ENCODE data around the gene C2CD3. TPM values are rescaled to one million over a fixed set of nuclear protein-coding genes. Genes with fewer than 3 reads are reported as not detected.
"Not testable (repeated sequence)": the region's sequence is repeated elsewhere in the genome, so short reads cannot be mapped to it uniquely, and the experiment has no call there.

The C2CD3 gene
- total RNA-seq, 2 donors from 2014 or later = 12.2 to 31.6 TPM

GRCh38 chr11:74084796-74085541, 85.8 kb downstream of the C2CD3 start:
- Histone ChIP-seq H3K27me3 (no peaks in the 10 kb centered on the region), H3K36me3 (replicated peaks in 1 of 2; ENCODE audit: insufficient read depth in 1 of 2, low read depth in 2 of 2) (peaks cover 0 to 4% of the 10 kb centered on the region in 2 donors), H3K4me3 (no peak overlapping the region), H3K27ac (no peak overlapping the region), H3K9me3 (no peaks in the 10 kb centered on the region), H3K4me1 (no peaks in the 10 kb centered on the region)
- ATAC-seq = no peak
- TF ChIP-seq CTCF (IDR thresholded peaks at IDR 0.05) (no peak), POLR2A (IDR thresholded peaks at IDR 0.05) (no peak)
- WGBS, 2 donors = 88 to 89% methylated on average over 2 of the region's 2 CpGs
- intact Hi-C loops (cut with DNase I) = no loop called here
- no peak for DNase-seq

- DNase-seq; H3K27ac ChIP-seq; H3K4me1 ChIP-seq; H3K4me3 ChIP-seq; intact Hi-C loops (cut with DNase I); H3K9me3 ChIP-seq; H3K36me3 ChIP-seq (replicated peaks in 1 of 2; ENCODE audit: insufficient read depth in 1 of 2, low read depth in 2 of 2); H3K27me3 ChIP-seq; ATAC-seq: not testable (repeated sequence)
- 98 to 99% methylated on average over 4 of the region's 4 CpGs for WGBS, 2 donors
These were observed 86.9 kb downstream of the C2CD3 start for GRCh38 chr11:74083927-74084326.

GRCh38 chr11:74081428-74081827, 89.4 kb downstream of the C2CD3 start:
- TF ChIP-seq CTCF (IDR thresholded peaks at IDR 0.05) (no peak), POLR2A (IDR thresholded peaks at IDR 0.05) (no peak)

GRCh38 chr11:74077193-74077592, 93.6 kb downstream of the C2CD3 start:
- intact Hi-C loops (cut with DNase I) = no loop called here
- Histone ChIP-seq H3K4me3 (no peak overlapping the region), H3K27ac (no peak overlapping the region), H3K4me1 (no peaks in the 10 kb centered on the region), H3K36me3 (replicated peaks in 1 of 2; ENCODE audit: insufficient read depth in 1 of 2, low read depth in 2 of 2) (peaks cover 0 to 2% of the 10 kb centered on the region in 2 donors), H3K27me3 (no peaks in the 10 kb centered on the region), H3K9me3 (no peaks in the 10 kb centered on the region)
- ATAC-seq = no peak
- WGBS, 2 donors = 80 to 86% methylated on average over 3 of the region's 3 CpGs
- DNase-seq = no peak
- TF ChIP-seq CTCF (IDR thresholded peaks at IDR 0.05) = no peak

More at GRCh38 chr11:74081428-74081827, 89.4 kb downstream of the C2CD3 start:
- H3K9me3 ChIP-seq = no peaks in the 10 kb centered on the region
- no peaks in the 10 kb centered on the region for H3K4me1 ChIP-seq
- H3K27me3 ChIP-seq = no peaks in the 10 kb centered on the region
- intact Hi-C loops (cut with DNase I) = no loop called here
- no peak overlapping the region for H3K4me3 ChIP-seq
- H3K27ac ChIP-seq = no peak overlapping the region
- H3K36me3 ChIP-seq (replicated peaks in 1 of 2; ENCODE audit: insufficient read depth in 1 of 2, low read depth in 2 of 2) = no peaks in the 10 kb centered on the region
- 68 to 91% methylated on average over 1 of the region's 1 CpG for WGBS, 2 donors
- no peak for DNase-seq
- ATAC-seq = no peak

GRCh38 chr11:74072721-74073120, 98.1 kb downstream of the C2CD3 start:
- peaks cover 0 to 2% of the 10 kb centered on the region in 2 donors for H3K36me3 ChIP-seq (replicated peaks in 1 of 2; ENCODE audit: insufficient read depth in 1 of 2, low read depth in 2 of 2)
- H3K4me3 ChIP-seq = no peak overlapping the region
- no peak overlapping the region for H3K27ac ChIP-seq
- TF ChIP-seq POLR2A (IDR thresholded peaks at IDR 0.05) (no peak), CTCF (IDR thresholded peaks at IDR 0.05) (no peak)
- ATAC-seq (no peak), DNase-seq (no peak)
- H3K9me3 ChIP-seq = no peaks in the 10 kb centered on the region
- peaks cover 33% of the 10 kb centered on the region for H3K4me1 ChIP-seq
- intact Hi-C loops (cut with DNase I) = no loop called here
- H3K27me3 ChIP-seq = no peaks in the 10 kb centered on the region
- 85 to 93% methylated on average over 1 of the region's 1 CpG for WGBS, 2 donors

Measured in body of pancreas (tissue), 4 donors.